ENCODE results near the gene CMTM6. TPM values are rescaled to one million over a fixed set of nuclear protein-coding genes. Genes with fewer than 3 reads are reported as not detected.

Gene CMTM6
- total and polyA plus RNA-seq, 10 of the 15 experiments (the other 5 are each of a cell fraction or from before 2014, with no cell fraction given), result 27.1 to 97.3 (median 61.4) TPM

DNA sequence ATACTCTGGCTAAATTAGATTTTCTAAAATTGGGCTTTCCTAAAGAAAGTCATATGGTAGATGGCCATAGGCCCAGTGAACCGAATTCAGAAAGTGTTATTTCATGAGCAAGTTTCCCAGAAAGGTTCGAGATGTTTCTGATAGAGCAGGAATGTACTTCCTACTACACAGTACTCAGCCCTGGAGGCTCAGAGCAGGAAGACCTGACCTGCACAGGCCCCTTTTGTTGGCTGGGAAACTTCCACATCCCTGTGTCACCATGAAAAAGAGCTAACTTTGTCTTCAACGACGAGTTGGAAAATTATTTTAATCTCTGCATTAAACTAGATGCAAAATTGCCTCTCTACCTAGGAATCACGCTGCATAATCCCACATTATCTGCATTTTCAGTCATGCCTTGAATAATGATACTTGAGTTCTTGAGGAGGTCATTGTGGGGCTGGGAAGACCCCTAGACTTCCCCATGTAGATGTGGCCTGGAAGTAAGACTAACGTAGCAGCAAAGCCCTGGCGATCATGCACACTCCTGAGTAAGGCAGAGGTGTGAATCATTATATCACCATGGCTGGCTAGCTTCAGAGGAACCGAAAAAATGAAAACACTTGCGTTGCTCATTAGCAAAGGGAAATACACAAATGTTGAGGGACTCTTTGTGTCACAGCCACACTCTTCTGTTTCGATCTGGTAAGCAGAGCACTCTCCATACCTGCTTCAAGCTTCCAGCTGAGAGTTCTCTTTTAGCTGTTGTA lies 63.9 kb downstream of the CMTM6 start (continued):
- TF ChIP-seq HCFC1 (IDR thresholded peaks at IDR 0.05; ENCODE audit: low read length) (no peak), BRCA1 (IDR thresholded peaks at IDR 0.05; ENCODE audit: low read depth, low read length) (no peak), GATAD2B (conservative IDR thresholded peaks at IDR 0.05; ENCODE audit: low read depth) (peak; percentile 81), EP300 (IDR thresholded peaks at IDR 0.05; ENCODE audit: borderline replicate concordance in 1 of 2, control insufficient read depth in 1 of 2, low read depth in 2 of 2, low read length in 2 of 2) (peak; percentile 96 to 99), MXI1 (IDR thresholded peaks at IDR 0.05; ENCODE audit: low read depth, low read length) (peak; percentile 51; the same call in 1 of the 2 replicates), ATF7 (IDR thresholded peaks at IDR 0.05; ENCODE audit: low read depth) (peak; percentile 96), WRNIP1 (IDR thresholded peaks at IDR 0.05; ENCODE audit: borderline replicate concordance, low read depth, low read length) (peak; percentile 80; the same call in 1 of the 2 replicates), SMARCA5 (IDR thresholded peaks at IDR 0.05) (0 out of 2 replicates have a peak, but pooled peaks have one; percentile 27), BMI1 (IDR thresholded peaks at IDR 0.05; ENCODE audit: borderline replicate concordance) (peak; percentile 89), CREB1 (IDR thresholded peaks at IDR 0.05; ENCODE audit: low read depth) (peak; percentile 59), BACH1 (IDR thresholded peaks at IDR 0.05; ENCODE audit: borderline replicate concordance) (peak; percentile 97), SREBF2 (IDR thresholded peaks at IDR 0.05; ENCODE audit: low read length) (no peak), BCL11A (IDR thresholded peaks at IDR 0.05; ENCODE audit: low read depth, low read length) (peak; percentile 98), MYC (IDR thresholded peaks at IDR 0.05; ENCODE audit: insufficient read depth, insufficient read length, insufficient replicate concordance, low read length, severe bottlenecking) (no peak), SMC3 (IDR thresholded peaks at IDR 0.05; ENCODE audit: borderline replicate concordance, low read length) (0 out of 2 replicates have a peak, but pooled peaks have one; percentile 11)
- TF ChIP-seq, protein P1, sequence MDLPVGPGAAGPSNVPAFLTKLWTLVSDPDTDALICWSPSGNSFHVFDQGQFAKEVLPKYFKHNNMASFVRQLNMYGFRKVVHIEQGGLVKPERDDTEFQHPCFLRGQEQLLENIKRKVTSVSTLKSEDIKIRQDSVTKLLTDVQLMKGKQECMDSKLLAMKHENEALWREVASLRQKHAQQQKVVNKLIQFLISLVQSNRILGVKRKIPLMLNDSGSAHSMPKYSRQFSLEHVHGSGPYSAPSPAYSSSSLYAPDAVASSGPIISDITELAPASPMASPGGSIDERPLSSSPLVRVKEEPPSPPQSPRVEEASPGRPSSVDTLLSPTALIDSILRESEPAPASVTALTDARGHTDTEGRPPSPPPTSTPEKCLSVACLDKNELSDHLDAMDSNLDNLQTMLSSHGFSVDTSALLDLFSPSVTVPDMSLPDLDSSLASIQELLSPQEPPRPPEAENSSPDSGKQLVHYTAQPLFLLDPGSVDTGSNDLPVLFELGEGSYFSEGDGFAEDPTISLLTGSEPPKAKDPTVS (IDR thresholded peaks at IDR 0.05; ENCODE audit: low read depth, low read length), result no peak
- TF ChIP-seq, protein P2, sequence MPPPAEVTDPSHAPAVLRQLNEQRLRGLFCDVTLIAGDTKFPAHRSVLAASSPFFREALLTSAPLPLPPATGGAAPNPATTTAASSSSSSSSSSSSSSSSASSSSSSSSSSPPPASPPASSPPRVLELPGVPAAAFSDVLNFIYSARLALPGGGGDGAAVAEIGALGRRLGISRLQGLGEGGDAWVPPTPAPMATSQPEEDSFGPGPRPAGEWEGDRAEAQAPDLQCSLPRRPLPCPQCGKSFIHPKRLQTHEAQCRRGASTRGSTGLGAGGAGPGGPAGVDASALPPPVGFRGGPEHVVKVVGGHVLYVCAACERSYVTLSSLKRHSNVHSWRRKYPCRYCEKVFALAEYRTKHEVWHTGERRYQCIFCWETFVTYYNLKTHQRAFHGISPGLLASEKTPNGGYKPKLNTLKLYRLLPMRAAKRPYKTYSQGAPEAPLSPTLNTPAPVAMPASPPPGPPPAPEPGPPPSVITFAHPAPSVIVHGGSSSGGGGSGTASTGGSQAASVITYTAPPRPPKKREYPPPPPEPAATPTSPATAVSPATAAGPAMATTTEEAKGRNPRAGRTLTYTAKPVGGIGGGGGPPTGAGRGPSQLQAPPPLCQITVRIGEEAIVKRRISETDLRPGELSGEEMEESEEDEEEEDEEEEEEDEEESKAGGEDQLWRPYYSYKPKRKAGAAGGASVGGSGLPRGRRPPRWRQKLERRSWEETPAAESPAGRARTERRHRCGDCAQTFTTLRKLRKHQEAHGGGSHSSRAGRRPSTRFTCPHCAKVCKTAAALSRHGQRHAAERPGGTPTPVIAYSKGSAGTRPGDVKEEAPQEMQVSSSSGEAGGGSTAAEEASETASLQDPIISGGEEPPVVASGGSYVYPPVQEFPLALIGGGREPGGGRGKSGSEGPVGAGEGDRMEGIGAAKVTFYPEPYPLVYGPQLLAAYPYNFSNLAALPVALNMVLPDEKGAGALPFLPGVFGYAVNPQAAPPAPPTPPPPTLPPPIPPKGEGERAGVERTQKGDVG (CRISPR knock-in tag; IDR thresholded peaks at IDR 0.05), result no peak
- TF ChIP-seq, protein P3, sequence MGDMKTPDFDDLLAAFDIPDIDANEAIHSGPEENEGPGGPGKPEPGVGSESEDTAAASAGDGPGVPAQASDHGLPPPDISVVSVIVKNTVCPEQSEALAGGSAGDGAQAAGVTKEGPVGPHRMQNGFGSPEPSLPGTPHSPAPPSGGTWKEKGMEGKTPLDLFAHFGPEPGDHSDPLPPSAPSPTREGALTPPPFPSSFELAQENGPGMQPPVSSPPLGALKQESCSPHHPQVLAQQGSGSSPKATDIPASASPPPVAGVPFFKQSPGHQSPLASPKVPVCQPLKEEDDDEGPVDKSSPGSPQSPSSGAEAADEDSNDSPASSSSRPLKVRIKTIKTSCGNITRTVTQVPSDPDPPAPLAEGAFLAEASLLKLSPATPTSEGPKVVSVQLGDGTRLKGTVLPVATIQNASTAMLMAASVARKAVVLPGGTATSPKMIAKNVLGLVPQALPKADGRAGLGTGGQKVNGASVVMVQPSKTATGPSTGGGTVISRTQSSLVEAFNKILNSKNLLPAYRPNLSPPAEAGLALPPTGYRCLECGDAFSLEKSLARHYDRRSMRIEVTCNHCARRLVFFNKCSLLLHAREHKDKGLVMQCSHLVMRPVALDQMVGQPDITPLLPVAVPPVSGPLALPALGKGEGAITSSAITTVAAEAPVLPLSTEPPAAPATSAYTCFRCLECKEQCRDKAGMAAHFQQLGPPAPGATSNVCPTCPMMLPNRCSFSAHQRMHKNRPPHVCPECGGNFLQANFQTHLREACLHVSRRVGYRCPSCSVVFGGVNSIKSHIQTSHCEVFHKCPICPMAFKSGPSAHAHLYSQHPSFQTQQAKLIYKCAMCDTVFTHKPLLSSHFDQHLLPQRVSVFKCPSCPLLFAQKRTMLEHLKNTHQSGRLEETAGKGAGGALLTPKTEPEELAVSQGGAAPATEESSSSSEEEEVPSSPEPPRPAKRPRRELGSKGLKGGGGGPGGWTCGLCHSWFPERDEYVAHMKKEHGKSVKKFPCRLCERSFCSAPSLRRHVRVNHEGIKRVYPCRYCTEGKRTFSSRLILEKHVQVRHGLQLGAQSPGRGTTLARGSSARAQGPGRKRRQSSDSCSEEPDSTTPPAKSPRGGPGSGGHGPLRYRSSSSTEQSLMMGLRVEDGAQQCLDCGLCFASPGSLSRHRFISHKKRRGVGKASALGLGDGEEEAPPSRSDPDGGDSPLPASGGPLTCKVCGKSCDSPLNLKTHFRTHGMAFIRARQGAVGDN (IDR thresholded peaks at IDR 0.05), result peak; percentile 40; the same call in 1 of the 2 replicates
- TF ChIP-seq, protein P4, sequence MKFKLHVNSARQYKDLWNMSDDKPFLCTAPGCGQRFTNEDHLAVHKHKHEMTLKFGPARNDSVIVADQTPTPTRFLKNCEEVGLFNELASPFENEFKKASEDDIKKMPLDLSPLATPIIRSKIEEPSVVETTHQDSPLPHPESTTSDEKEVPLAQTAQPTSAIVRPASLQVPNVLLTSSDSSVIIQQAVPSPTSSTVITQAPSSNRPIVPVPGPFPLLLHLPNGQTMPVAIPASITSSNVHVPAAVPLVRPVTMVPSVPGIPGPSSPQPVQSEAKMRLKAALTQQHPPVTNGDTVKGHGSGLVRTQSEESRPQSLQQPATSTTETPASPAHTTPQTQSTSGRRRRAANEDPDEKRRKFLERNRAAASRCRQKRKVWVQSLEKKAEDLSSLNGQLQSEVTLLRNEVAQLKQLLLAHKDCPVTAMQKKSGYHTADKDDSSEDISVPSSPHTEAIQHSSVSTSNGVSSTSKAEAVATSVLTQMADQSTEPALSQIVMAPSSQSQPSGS (IDR thresholded peaks at IDR 0.05; ENCODE audit: low read length), result peak; percentile 85

All from GM12878 (cell line).